HepG2 (cell line): ENCODE results near the gene GLYATL3. TPM values are rescaled to one million over a fixed set of nuclear protein-coding genes. Genes with fewer than 3 reads are reported as not detected.

Source experiments
- CHD2 ChIP-seq: IDR thresholded peaks from 2 replicates; pipeline ENCODE4 v1.6.1; 2011; ENCODE audit warnings: low read depth, low read length, improper control_type of control experiment
- GTF3A ChIP-seq: sonication (generic); formaldehyde crosslinking; conservative IDR thresholded peaks from 2 replicates; pipeline ENCODE4 v1.4.0; 2020; ENCODE audit warnings: mild to moderate bottlenecking, missing genetic modification reagents
- HOXA3 ChIP-seq: sonication (generic); formaldehyde crosslinking; IDR thresholded peaks from 2 replicates; pipeline ENCODE4 v1.5.0; 2020; ENCODE audit warnings: missing genetic modification reagents
- NCOR1 ChIP-seq: fragments of 200-600 bp; sonication (generic); IDR thresholded peaks from 2 replicates; pipeline ENCODE4 v1.7.0; 2017; ENCODE audit warnings: antibody characterized with exemption, low read length, borderline replicate concordance
- SMAD3 ChIP-seq: sonication (generic); formaldehyde crosslinking; IDR thresholded peaks from 2 replicates; pipeline ENCODE4 v1.4.0; 2020; ENCODE audit warnings: missing genetic modification reagents
- ZBTB21 ChIP-seq: sonication (generic); formaldehyde crosslinking; IDR thresholded peaks from 2 replicates; pipeline ENCODE4 v1.4.0; 2020; ENCODE audit warnings: missing genetic modification reagents
- ZNF431 ChIP-seq: sonication (generic); formaldehyde crosslinking; IDR thresholded peaks from 2 replicates; pipeline ENCODE4 v1.9.0; 2022; ENCODE audit warnings: missing genetic modification reagents, low read depth, mild to moderate bottlenecking, borderline replicate concordance
- ZNF616 ChIP-seq: sonication (generic); formaldehyde crosslinking; IDR thresholded peaks from 2 replicates; pipeline ENCODE4 v1.5.0; 2020; ENCODE audit warnings: low read depth, mild to moderate bottlenecking, missing genetic modification reagents
- ZSCAN30 ChIP-seq: sonication (generic); formaldehyde crosslinking; IDR thresholded peaks from 2 replicates; pipeline ENCODE4 v1.5.0; 2020; ENCODE audit warnings: mild to moderate bottlenecking, missing genetic modification reagents
- polyA plus RNA-seq, 8 experiments: library from polyadenylated mRNA; depleted of rRNA in 3 of 8; stranded (reverse) in 7 of 8; unstranded in 1 of 8; fragments of >200 nt; fragmentation: Illumina TruSeq in 4 of 8; extraction: Trizol in 4 of 8; gene quantifications; 2 replicates each; pipeline versions ENCODE4 v1.2.1 to v1.2.3, GENCODE V29; 2011 to 2016; ENCODE audit warnings: low read depth in 4 of 8, missing spikeins in 1 of 8, mixed read lengths in 1 of 8; ENCODE audit not compliant: insufficient read depth in 1 of 8
- total RNA-seq, 5 experiments: library from RNA; depleted of rRNA; stranded (reverse); fragments of >200 nt; fragmentation: Illumina TruSeq; extraction: Trizol; gene quantifications; 2 replicates each; pipeline ENCODE4 v1.2.3, GENCODE V29; 2016; ENCODE audit warnings: low read depth in 1 of 5
- TF ChIP-seq, protein P1 (sequence below): IDR thresholded peaks from 2 replicates; pipeline ENCODE4 v1.6.1; 2012; ENCODE audit warnings: low read length, improper control_type of control experiment
- TF ChIP-seq, protein P2 (sequence below): sonication (generic); formaldehyde crosslinking; conservative IDR thresholded peaks from 2 replicates; pipeline ENCODE4 v1.4.0; 2020; ENCODE audit warnings: mild to moderate bottlenecking, missing genetic modification reagents, moderate library complexity
- TF ChIP-seq, protein P3 (sequence below): sonication (generic); formaldehyde crosslinking; IDR thresholded peaks from 2 replicates; pipeline ENCODE4 v1.8.0; 2022; ENCODE audit warnings: missing genetic modification reagents, mild to moderate bottlenecking, inconsistent platforms, borderline replicate concordance
- TF ChIP-seq, protein P4 (sequence below): sonication (generic); formaldehyde crosslinking; conservative IDR thresholded peaks from 2 replicates; pipeline ENCODE4 v1.8.1; 2023; ENCODE audit warnings: missing genetic modification reagents
- TF ChIP-seq, protein P5 (sequence below), 2 experiments: sonication (generic) in 1 of 2; formaldehyde crosslinking in 1 of 2; IDR thresholded peaks; 2 replicates each; pipeline versions ENCODE4 v1.4.0 to v1.6.1; 2016 to 2020; ENCODE audit warnings: borderline replicate concordance in 1 of 2, low read depth in 1 of 2, mild to moderate bottlenecking in 1 of 2, missing genetic modification reagents in 1 of 2

GLYATL3 gene
- total and polyA plus RNA-seq, 2 of the 13 experiments (the other 11 are each of a cell fraction or from before 2014, with no cell fraction given) = 0.05 TPM; not detected in 1

DNA sequence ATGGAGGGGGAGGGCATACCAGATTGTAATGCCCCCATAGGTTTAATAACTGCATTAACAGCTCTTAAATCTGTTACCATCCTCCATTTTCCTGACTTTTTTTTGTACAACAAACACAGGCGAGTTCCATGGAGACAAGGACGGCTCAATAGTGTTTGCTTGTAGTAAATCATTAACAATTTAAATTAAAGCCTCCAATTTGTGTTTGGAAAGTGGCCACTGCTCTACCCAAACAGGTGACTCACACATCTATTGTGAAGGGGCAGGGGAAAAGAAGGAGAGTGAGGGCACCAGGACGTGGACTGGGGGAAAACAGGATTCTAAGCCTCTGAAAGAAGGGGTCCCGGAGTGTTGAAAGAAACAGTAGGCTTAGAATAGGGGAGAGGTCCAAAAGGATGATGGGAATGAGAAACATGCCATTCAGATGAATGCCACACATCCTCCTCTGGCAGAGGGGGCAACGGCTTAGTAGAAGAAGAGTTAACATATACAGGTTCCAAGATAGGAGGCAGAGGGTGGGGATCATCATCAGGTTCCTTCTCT, 6.9 kb downstream of the GLYATL3 start (continued):
- TF ChIP-seq, protein P1, sequence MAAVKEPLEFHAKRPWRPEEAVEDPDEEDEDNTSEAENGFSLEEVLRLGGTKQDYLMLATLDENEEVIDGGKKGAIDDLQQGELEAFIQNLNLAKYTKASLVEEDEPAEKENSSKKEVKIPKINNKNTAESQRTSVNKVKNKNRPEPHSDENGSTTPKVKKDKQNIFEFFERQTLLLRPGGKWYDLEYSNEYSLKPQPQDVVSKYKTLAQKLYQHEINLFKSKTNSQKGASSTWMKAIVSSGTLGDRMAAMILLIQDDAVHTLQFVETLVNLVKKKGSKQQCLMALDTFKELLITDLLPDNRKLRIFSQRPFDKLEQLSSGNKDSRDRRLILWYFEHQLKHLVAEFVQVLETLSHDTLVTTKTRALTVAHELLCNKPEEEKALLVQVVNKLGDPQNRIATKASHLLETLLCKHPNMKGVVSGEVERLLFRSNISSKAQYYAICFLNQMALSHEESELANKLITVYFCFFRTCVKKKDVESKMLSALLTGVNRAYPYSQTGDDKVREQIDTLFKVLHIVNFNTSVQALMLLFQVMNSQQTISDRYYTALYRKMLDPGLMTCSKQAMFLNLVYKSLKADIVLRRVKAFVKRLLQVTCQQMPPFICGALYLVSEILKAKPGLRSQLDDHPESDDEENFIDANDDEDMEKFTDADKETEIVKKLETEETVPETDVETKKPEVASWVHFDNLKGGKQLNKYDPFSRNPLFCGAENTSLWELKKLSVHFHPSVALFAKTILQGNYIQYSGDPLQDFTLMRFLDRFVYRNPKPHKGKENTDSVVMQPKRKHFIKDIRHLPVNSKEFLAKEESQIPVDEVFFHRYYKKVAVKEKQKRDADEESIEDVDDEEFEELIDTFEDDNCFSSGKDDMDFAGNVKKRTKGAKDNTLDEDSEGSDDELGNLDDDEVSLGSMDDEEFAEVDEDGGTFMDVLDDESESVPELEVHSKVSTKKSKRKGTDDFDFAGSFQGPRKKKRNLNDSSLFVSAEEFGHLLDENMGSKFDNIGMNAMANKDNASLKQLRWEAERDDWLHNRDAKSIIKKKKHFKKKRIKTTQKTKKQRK = no peak
- TF ChIP-seq, protein P2, sequence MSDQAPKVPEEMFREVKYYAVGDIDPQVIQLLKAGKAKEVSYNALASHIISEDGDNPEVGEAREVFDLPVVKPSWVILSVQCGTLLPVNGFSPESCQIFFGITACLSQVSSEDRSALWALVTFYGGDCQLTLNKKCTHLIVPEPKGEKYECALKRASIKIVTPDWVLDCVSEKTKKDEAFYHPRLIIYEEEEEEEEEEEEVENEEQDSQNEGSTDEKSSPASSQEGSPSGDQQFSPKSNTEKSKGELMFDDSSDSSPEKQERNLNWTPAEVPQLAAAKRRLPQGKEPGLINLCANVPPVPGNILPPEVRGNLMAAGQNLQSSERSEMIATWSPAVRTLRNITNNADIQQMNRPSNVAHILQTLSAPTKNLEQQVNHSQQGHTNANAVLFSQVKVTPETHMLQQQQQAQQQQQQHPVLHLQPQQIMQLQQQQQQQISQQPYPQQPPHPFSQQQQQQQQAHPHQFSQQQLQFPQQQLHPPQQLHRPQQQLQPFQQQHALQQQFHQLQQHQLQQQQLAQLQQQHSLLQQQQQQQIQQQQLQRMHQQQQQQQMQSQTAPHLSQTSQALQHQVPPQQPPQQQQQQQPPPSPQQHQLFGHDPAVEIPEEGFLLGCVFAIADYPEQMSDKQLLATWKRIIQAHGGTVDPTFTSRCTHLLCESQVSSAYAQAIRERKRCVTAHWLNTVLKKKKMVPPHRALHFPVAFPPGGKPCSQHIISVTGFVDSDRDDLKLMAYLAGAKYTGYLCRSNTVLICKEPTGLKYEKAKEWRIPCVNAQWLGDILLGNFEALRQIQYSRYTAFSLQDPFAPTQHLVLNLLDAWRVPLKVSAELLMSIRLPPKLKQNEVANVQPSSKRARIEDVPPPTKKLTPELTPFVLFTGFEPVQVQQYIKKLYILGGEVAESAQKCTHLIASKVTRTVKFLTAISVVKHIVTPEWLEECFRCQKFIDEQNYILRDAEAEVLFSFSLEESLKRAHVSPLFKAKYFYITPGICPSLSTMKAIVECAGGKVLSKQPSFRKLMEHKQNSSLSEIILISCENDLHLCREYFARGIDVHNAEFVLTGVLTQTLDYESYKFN = peak; percentile 95
- TF ChIP-seq HOXA3 (CRISPR knock-in tag) (peak; percentile 51; the same call in 1 of the 2 replicates), NCOR1 (peak; percentile 40; the same call in 1 of the 2 replicates), GTF3A (CRISPR knock-in tag) (no peak), CHD2 (no peak), ZSCAN30 (CRISPR knock-in tag) (no peak), ZBTB21 (CRISPR knock-in tag) (no peak), SMAD3 (CRISPR knock-in tag) (no peak), ZNF616 (CRISPR knock-in tag) (no peak), ZNF431 (CRISPR knock-in tag) (no peak)
- TF ChIP-seq, protein P3, sequence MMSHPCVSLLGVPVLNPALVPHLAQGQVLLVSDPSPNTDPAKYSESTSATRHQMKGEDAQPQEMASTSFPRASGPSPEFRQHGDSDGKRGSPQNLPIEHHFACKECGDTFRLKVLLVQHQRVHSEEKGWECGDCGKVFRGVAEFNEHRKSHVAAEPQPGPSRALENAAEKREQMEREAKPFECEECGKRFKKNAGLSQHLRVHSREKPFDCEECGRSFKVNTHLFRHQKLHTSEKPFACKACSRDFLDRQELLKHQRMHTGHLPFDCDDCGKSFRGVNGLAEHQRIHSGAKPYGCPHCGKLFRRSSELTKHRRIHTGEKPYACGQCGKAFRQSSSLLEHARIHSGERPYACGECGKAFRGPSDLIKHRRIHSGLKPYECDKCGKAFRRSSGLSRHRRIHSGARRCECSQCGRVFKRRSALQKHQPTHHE (CRISPR knock-in tag) = no peak
- TF ChIP-seq, protein P4, sequence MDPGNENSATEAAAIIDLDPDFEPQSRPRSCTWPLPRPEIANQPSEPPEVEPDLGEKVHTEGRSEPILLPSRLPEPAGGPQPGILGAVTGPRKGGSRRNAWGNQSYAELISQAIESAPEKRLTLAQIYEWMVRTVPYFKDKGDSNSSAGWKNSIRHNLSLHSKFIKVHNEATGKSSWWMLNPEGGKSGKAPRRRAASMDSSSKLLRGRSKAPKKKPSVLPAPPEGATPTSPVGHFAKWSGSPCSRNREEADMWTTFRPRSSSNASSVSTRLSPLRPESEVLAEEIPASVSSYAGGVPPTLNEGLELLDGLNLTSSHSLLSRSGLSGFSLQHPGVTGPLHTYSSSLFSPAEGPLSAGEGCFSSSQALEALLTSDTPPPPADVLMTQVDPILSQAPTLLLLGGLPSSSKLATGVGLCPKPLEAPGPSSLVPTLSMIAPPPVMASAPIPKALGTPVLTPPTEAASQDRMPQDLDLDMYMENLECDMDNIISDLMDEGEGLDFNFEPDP (CRISPR knock-in tag) = 0 out of 2 replicates have a peak, but pooled peaks have one; percentile 45
- TF ChIP-seq, protein P5, sequence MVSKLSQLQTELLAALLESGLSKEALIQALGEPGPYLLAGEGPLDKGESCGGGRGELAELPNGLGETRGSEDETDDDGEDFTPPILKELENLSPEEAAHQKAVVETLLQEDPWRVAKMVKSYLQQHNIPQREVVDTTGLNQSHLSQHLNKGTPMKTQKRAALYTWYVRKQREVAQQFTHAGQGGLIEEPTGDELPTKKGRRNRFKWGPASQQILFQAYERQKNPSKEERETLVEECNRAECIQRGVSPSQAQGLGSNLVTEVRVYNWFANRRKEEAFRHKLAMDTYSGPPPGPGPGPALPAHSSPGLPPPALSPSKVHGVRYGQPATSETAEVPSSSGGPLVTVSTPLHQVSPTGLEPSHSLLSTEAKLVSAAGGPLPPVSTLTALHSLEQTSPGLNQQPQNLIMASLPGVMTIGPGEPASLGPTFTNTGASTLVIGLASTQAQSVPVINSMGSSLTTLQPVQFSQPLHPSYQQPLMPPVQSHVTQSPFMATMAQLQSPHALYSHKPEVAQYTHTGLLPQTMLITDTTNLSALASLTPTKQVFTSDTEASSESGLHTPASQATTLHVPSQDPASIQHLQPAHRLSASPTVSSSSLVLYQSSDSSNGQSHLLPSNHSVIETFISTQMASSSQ (IDR thresholded peaks at IDR 0.05; ENCODE audit: low read depth) = peak; percentile 96
- TF ChIP-seq, protein P5 (CRISPR knock-in tag; IDR thresholded peaks at IDR 0.05; ENCODE audit: borderline replicate concordance) = peak; percentile 98
